Cardiac muscle cell (in vitro differentiated cells and primary cell): ENCODE measurements around the gene YOD1. TPM values are rescaled to one million over a fixed set of nuclear protein-coding genes. Genes with fewer than 3 reads are reported as not detected.

Experiments
- DNase-seq, 2 donors: peaks; one replicate each; pipeline versions ENCODE4 v3.0.0 to v3.0.0-alpha.2; 2010 to 2017; ENCODE audit warnings: low read depth in 1 of 2, low spot score in 1 of 2
- H3K27ac ChIP-seq: fragments of 200-600 bp; sonication (generic); 2 replicates; pipeline ENCODE4 v1.5.1; 2016
- H3K27me3 ChIP-seq: fragments of 200-600 bp; sonication (generic); 2 replicates; pipeline ENCODE4 v1.6.0; 2016; ENCODE audit warnings: control low read depth
- H3K36me3 ChIP-seq: fragments of 200-600 bp; sonication (generic); 2 replicates; pipeline ENCODE4 v1.5.1; 2016; ENCODE audit warnings: control low read depth
- H3K4me1 ChIP-seq: fragments of 200-600 bp; sonication (generic); 2 replicates; pipeline ENCODE4 v1.8.1; 2017; ENCODE audit warnings: low read depth, mild to moderate bottlenecking, mixed run types
- H3K4me3 ChIP-seq: fragments of 200-600 bp; sonication (generic); 2 replicates; pipeline ENCODE4 v1.5.1; 2016; ENCODE audit warnings: mild to moderate bottlenecking
- H3K9me3 ChIP-seq: fragments of 200-600 bp; sonication (generic); 2 replicates; pipeline ENCODE4 v1.5.1; 2017; ENCODE audit warnings: low read depth, mild to moderate bottlenecking, control low read depth
- polyA plus RNA-seq: library from polyadenylated mRNA; unstranded; fragments of >200 nt; fragmentation: Nextera tagmentation; extraction: Ambion mirVana; gene quantifications from 2 replicates; pipeline ENCODE4 v1.2.1, GENCODE V29; 2016
- total RNA-seq: library from RNA; depleted of rRNA; stranded (reverse); fragments of >200 nt; gene quantifications from 2 replicates; pipeline ENCODE4 v1.2.3, GENCODE V29; 2016
- TF ChIP-seq, protein P1 (sequence below): IDR thresholded peaks from 2 replicates; pipeline ENCODE4 v1.5.1; 2012; ENCODE audit warnings: low read depth, mild to moderate bottlenecking, low read length

Gene YOD1
- total and polyA plus RNA-seq, 2 experiments from 2014 or later = 3.8 to 8.8 TPM

DNA sequence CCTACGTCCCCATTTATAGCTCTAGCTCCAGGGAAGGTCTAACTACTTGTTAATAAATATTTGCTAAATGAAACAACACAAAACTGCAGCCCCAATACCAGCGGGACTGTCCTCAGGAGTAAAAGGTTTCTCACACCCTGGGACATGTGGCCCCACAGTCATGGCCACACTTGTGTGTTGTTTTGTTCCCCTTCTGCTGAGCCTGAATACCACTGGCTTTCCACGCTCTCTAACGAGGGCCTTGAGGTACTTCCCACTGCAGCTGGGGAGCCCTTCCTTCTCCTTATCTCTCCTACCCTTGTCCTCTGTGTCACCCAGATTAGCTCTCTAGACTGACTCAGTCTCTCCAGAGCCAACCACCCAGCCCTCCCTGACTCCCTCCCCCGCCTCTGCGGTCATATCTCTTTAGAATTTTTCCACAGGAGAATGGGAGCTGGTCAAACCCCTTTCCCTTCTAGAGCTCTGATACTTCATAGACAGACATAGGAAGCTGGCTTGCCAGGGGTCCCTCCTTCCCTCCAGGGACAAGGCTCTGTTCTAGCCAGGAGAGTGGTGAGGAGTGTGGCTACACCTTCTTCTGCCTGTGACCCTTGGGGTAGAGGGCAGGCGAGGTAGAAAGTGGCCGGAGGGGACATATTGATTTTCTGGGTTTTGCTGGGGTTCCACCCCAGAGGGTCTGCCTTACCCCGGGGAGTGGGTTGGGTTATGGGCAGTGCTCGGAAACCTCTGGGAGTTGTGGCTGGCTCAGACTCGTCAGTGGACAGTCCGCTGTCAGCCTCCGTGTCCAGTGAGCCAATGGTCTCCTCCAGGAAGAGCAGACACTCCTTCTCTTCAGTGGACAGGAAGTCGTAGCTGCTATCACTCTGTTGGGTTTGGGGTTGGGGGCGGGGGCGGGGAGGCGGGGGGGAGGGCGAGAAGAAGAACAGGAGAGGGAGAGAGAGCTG is 26.5 kb downstream of the YOD1 start:
- Histone ChIP-seq H3K9me3 (no peaks in the 10 kb centered on the region), H3K27ac (peak overlapping the region; percentile 79), H3K27me3 (no peaks in the 10 kb centered on the region), H3K4me3 (no peak overlapping the region), H3K4me1 (peaks cover 32% of the 10 kb centered on the region), H3K36me3 (no peaks in the 10 kb centered on the region)
- DNase-seq = peak in 1 of 2 donors; percentile 78
- TF ChIP-seq, protein P1, sequence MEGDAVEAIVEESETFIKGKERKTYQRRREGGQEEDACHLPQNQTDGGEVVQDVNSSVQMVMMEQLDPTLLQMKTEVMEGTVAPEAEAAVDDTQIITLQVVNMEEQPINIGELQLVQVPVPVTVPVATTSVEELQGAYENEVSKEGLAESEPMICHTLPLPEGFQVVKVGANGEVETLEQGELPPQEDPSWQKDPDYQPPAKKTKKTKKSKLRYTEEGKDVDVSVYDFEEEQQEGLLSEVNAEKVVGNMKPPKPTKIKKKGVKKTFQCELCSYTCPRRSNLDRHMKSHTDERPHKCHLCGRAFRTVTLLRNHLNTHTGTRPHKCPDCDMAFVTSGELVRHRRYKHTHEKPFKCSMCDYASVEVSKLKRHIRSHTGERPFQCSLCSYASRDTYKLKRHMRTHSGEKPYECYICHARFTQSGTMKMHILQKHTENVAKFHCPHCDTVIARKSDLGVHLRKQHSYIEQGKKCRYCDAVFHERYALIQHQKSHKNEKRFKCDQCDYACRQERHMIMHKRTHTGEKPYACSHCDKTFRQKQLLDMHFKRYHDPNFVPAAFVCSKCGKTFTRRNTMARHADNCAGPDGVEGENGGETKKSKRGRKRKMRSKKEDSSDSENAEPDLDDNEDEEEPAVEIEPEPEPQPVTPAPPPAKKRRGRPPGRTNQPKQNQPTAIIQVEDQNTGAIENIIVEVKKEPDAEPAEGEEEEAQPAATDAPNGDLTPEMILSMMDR = no peak

DNA sequence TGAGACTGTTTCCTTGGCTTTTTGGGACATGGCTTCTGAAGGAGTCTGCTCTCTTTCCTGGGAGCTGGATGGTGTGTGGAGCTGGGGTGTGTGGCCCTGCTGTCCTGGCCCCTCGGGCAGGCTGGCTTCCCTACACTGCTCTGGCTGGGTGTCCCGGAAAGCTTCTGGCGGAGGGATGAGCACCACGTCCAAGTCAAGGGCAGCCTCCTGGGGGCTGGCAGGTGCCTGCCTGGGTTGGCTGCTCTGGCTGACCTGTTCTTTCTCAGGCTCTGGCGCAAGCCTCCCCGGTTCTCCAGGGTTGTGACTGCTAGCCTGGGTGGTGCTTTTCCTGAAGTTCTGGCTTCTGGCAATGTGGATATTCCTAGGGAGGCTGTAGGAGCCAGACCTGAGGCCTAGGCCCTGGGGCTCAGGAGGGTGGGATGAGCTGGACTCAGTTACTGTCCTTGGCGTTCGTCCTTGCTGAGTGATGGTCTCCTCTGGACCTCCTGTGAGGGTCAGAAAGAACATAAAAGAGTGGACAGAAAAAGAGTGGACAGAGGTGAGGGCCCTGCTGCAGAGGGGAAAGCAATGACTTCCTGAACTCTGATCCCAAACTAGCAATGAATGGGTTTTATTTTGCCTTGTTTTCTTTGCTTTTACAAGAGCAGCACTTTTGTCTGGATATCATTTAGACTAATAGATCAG is 27.9 kb downstream of the YOD1 start:
- no peaks in the 10 kb centered on the region for H3K9me3 ChIP-seq
- TF ChIP-seq, protein P1 = no peak
- H3K4me1 ChIP-seq = peaks cover 30% of the 10 kb centered on the region
- no peaks in the 10 kb centered on the region for H3K36me3 ChIP-seq
- H3K4me3 ChIP-seq = no peak overlapping the region
- no peak for DNase-seq
- H3K27me3 ChIP-seq = no peaks in the 10 kb centered on the region
- no peak overlapping the region for H3K27ac ChIP-seq

DNA sequence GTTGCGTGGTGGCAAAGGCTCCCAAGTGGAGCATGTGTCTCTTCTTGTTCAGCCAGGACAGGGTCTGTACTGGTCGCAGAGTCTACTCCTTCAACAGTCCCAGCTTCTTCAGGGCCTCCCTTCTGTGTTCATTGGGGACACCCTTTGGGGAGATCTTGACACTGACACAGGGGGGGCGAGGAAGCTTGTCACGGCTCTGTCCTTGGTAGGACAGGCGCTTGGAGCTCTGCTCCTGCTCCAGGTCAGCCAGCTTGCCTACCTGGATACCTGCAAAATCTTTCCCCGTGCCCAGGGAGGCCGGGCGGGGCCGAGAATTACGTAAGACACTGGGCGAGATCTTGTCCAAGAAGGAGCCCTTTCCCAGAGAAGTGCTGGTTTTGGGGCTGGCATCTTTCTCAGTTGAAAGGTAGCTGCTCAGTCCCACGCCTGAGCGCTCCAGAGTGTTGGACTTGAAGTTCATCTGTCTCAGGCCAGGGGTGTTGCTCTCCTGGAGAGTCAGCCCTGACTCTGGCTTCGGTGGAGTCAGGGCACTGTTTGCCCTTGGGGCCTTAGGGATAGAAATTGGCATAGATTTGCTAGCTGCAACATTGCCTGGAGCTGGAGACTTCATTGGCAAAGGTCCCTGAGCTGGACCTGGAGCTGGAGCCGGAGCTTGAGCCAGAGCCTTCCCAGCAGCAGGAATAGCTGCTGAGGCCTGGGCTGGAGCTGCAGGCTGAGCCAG is 29.0 kb downstream of the YOD1 start:
- peaks cover 30% of the 10 kb centered on the region for H3K4me1 ChIP-seq
- no peak overlapping the region for H3K4me3 ChIP-seq
- H3K27ac ChIP-seq = no peak overlapping the region
- no peaks in the 10 kb centered on the region for H3K27me3 ChIP-seq
- DNase-seq = no peak
- H3K9me3 ChIP-seq = no peaks in the 10 kb centered on the region
- TF ChIP-seq, protein P1 = no peak
- no peaks in the 10 kb centered on the region for H3K36me3 ChIP-seq

DNA sequence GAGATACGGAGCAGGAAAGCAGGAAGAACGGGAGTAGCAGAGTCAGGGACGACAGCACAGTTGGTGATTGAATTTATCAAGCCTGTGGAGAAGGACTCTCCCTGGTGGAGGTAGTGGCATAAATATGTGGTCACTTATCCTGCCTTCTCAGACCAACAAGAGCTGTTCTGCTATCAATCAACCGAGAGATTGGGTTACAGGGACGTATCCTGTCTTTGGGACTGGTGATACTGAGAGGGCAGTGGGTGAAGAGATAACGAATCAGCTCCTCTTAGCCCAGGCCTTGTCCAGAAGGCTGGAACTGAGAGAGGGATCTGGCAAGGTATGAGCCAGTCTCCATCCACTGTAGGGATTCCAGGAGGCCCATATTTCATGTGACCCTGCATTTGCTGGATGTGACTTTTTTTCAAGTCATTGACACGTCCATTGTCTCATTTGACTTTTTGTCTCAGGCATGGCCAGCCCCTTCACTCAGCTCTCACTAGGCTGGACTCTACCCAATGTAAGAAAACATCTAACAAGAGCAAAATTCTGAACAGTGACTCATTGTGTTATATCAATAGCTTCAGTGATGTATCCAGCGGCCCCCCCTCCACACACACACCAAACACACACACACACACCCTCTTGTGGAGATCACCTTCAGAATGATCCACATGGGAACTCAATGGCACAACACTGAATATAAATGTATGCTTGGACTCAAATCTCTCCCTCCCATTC is 29.7 kb downstream of the YOD1 start:
- TF ChIP-seq, protein P1 = no peak
- H3K27ac ChIP-seq = peak overlapping the region; percentile 13
- peaks cover 27% of the 10 kb centered on the region for H3K4me1 ChIP-seq
- peak; percentile 16 to 53 for DNase-seq
- H3K27me3 ChIP-seq = no peaks in the 10 kb centered on the region
- no peaks in the 10 kb centered on the region for H3K36me3 ChIP-seq
- no peaks in the 10 kb centered on the region for H3K9me3 ChIP-seq
- H3K4me3 ChIP-seq = no peak overlapping the region

DNA sequence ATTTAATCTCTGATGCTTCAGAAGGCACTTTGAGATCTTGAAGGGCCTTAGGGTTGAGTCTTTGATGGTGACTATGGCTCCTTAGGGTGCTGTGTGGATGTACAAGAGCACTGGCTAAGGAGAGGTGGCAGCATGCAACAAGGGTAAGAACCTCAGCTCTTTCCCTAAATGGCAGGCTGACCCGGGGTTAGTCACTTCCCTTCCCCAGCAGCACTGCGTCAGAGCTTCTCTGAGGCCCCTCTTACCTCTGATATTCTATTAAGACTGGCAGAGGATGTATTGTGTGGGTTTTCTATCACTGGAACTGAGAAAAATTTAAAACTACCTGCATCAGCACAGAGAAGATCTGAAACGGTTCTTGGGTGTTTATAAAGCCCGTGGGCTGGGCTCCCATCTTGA is 30.3 kb downstream of the YOD1 start:
- peak in 1 of 2 donors; percentile 42 for DNase-seq
- Histone ChIP-seq H3K27ac (peak overlapping the region; percentile 13), H3K27me3 (no peaks in the 10 kb centered on the region), H3K4me1 (peaks cover 21% of the 10 kb centered on the region), H3K4me3 (no peak overlapping the region), H3K36me3 (no peaks in the 10 kb centered on the region), H3K9me3 (no peaks in the 10 kb centered on the region)
- TF ChIP-seq, protein P1 = no peak
